Measurements from ENCODE around the gene EPS8L2.

The EPS8L2 gene

GRCh38 chr11:690738-691633, 15.0 kb upstream of the EPS8L2 start:
- no peak for DNase-seq

- DNase-seq: no peak
Measured at GRCh38 chr11:691710-692590, 14.1 kb upstream of the EPS8L2 start.

GRCh38 chr11:692824-693414, 13.1 kb upstream of the EPS8L2 start:
- DNase-seq: no peak

- DNase-seq: no peak
Measured at GRCh38 chr11:693415-693831, 12.6 kb upstream of the EPS8L2 start.

- no peak for DNase-seq
Measured at GRCh38 chr11:693887-694562, 12.0 kb upstream of the EPS8L2 start.

- DNase-seq: peak; percentile 96
Measured at GRCh38 chr11:694563-695287, 11.3 kb upstream of the EPS8L2 start, which contains the start of gene DEAF1. TSS of gene DEAF1 (minus strand) at chr11:695222. CDS start at chr11:695047, 175 bp downstream.

GRCh38 chr11:695288-695537, 10.8 kb upstream of the EPS8L2 start:
- DNase-seq: no peak

GRCh38 chr11:695538-696248, 10.3 kb upstream of the EPS8L2 start, which contains the start of gene TMEM80:
TSS of gene TMEM80 (plus strand) at chr11:695816. CDS start at chr11:695828, 12 bp downstream.
- peak; percentile 96 for DNase-seq

GRCh38 chr11:696955-697491, 9.0 kb upstream of the EPS8L2 start:
- DNase-seq: no peak

- no peak for DNase-seq
Measured at GRCh38 chr11:697811-698311, 8.2 kb upstream of the EPS8L2 start.

GRCh38 chr11:698493-699115, 7.4 kb upstream of the EPS8L2 start:
- DNase-seq: no peak

GRCh38 chr11:699116-699508, 6.9 kb upstream of the EPS8L2 start:
- no peak for DNase-seq

- no peak for DNase-seq
Measured at GRCh38 chr11:699753-700152, 6.3 kb upstream of the EPS8L2 start.

GRCh38 chr11:701741-702461, 4.1 kb upstream of the EPS8L2 start:
- DNase-seq: no peak

- no peak for DNase-seq
Measured at GRCh38 chr11:702462-703461, 3.3 kb upstream of the EPS8L2 start.

- no peak for DNase-seq
Measured at GRCh38 chr11:703506-703905, 2.5 kb upstream of the EPS8L2 start.

- DNase-seq: no peak
Measured at GRCh38 chr11:704228-704674, 1.8 kb upstream of the EPS8L2 start.

Data from KG1 (cell line).